ENCODE results near the gene PLCB1. TPM values are rescaled to one million over a fixed set of nuclear protein-coding genes. Genes with fewer than 3 reads are reported as not detected.
"Not testable (repeated sequence)": the region's sequence is repeated elsewhere in the genome, so short reads cannot be mapped to it uniquely, and the experiment has no call there.

The PLCB1 gene
- total RNA-seq, 1 donor from 2014 or later: 2.0 TPM

- DNase-seq (ENCODE audit: low read depth): no peak
These were observed 235.6 kb downstream of the PLCB1 start for GRCh38 chr20:8367689-8368088.

GRCh38 chr20:8368670-8369069 is 236.6 kb downstream of the PLCB1 start:
- no peak for DNase-seq (ENCODE audit: low read depth)

GRCh38 chr20:8369311-8369710 is 237.2 kb downstream of the PLCB1 start:
- no peak for DNase-seq (ENCODE audit: low read depth)

- DNase-seq (ENCODE audit: low read depth): no peak
These were observed 238.7 kb downstream of the PLCB1 start for GRCh38 chr20:8370774-8371173.

GRCh38 chr20:8372824-8373380 is 240.8 kb downstream of the PLCB1 start:
- no peak for DNase-seq (ENCODE audit: low read depth)

- DNase-seq (ENCODE audit: low read depth): no peak
These were observed 241.5 kb downstream of the PLCB1 start for GRCh38 chr20:8373579-8373978.

- DNase-seq (ENCODE audit: low read depth): peak; percentile 9
These were observed 243.8 kb downstream of the PLCB1 start for GRCh38 chr20:8375898-8376297.

- no peak for DNase-seq (ENCODE audit: low read depth)
These were observed 244.9 kb downstream of the PLCB1 start for GRCh38 chr20:8376940-8377339.

- not testable (repeated sequence) for DNase-seq (ENCODE audit: low read depth)
These were observed 247.1 kb downstream of the PLCB1 start for GRCh38 chr20:8379125-8379524.

- no peak for DNase-seq (ENCODE audit: low read depth)
These were observed 253.2 kb downstream of the PLCB1 start for GRCh38 chr20:8385247-8385646.

GRCh38 chr20:8386991-8387390 is 254.9 kb downstream of the PLCB1 start:
- no peak for DNase-seq (ENCODE audit: low read depth)

- peak; percentile 68 for DNase-seq (ENCODE audit: low read depth)
These were observed 256.1 kb downstream of the PLCB1 start for GRCh38 chr20:8388141-8388540.

GRCh38 chr20:8388707-8389106 is 256.6 kb downstream of the PLCB1 start:
- no peak for DNase-seq (ENCODE audit: low read depth)

- peak; percentile 49 for DNase-seq (ENCODE audit: low read depth)
These were observed 257.4 kb downstream of the PLCB1 start for GRCh38 chr20:8389381-8390036.

- no peak for DNase-seq (ENCODE audit: low read depth)
These were observed 258.0 kb downstream of the PLCB1 start for GRCh38 chr20:8390037-8390433.

- no peak for DNase-seq (ENCODE audit: low read depth)
These were observed 258.4 kb downstream of the PLCB1 start for GRCh38 chr20:8390500-8390899.

- DNase-seq (ENCODE audit: low read depth): no peak
These were observed 261.3 kb downstream of the PLCB1 start for GRCh38 chr20:8393381-8393780.

GRCh38 chr20:8394308-8394945 is 262.4 kb downstream of the PLCB1 start:
- peak; percentile 84 for DNase-seq (ENCODE audit: low read depth)

GRCh38 chr20:8395956-8396355 is 263.9 kb downstream of the PLCB1 start:
- no peak for DNase-seq (ENCODE audit: low read depth)

GRCh38 chr20:8398263-8399051 is 266.4 kb downstream of the PLCB1 start:
- DNase-seq (ENCODE audit: low read depth): no peak

GRCh38 chr20:8399947-8400346 is 267.9 kb downstream of the PLCB1 start:
- DNase-seq (ENCODE audit: low read depth): no peak

GRCh38 chr20:8400486-8400885 is 268.4 kb downstream of the PLCB1 start:
- DNase-seq (ENCODE audit: low read depth): no peak

GRCh38 chr20:8401556-8401955 is 269.5 kb downstream of the PLCB1 start:
- DNase-seq (ENCODE audit: low read depth): no peak
